GM12874 (cell line): Measurements from ENCODE around the gene VDR.

ENCODE experiments used
- CTCF ChIP-seq: IDR thresholded peaks from 2 replicates; pipeline ENCODE4 v1.5.1; 2011; ENCODE audit warnings: low read depth, mild to moderate bottlenecking, control low read depth, low read length, moderate library complexity; ENCODE audit not compliant: insufficient read depth

The VDR gene

DNA sequence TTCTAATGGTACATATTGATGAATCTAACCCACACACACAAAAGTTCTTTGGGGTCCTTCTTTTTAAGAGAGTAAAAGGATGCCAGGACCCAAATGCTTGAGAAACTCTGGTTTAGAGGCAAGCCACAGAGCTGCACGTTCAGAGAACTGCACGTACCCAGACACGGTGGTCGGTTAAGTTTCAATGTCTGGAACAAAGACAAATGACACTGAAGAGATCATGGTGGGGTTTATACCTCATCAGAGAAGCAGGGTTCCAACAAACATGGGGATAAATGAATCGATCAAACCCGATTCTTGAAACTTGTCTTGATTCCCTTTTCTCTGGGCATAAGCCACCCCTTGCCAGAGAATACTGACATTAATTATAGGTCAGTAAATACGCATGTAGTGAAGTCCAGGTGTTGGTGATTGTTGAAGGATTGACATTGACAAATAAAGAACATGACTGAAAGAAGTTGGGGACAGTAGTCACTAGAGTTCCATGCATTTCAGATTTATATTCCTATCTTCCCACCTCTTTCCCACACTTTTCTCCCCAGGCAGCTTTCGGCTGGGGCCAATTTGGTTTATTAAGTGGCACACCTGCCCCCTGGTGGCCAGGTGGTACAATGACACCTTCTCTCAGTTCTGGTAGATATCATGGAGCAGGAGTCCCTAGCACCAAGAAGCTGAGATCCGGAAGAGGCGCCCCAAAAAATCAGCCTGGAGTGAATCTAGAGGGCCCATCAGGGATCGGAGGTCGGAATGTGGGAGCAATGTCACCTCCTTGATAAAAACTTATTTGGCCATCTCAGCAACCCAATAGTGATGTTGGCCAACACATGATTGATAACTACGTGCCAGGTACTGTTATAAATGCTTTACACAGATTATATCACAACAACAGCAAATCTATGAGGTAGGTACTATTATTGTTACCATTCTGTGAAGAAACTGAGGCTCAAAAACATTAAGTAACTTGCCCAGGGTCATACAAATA, 67.3 kb downstream of the VDR start:
- TF ChIP-seq CTCF, result peak; percentile 86

GRCh38 chr12:47835831-47836155, 69.0 kb downstream of the VDR start:
- no peak for TF ChIP-seq CTCF

- TF ChIP-seq CTCF, result no peak
These were observed 69.6 kb downstream of the VDR start for GRCh38 chr12:47835006-47835830.

DNA sequence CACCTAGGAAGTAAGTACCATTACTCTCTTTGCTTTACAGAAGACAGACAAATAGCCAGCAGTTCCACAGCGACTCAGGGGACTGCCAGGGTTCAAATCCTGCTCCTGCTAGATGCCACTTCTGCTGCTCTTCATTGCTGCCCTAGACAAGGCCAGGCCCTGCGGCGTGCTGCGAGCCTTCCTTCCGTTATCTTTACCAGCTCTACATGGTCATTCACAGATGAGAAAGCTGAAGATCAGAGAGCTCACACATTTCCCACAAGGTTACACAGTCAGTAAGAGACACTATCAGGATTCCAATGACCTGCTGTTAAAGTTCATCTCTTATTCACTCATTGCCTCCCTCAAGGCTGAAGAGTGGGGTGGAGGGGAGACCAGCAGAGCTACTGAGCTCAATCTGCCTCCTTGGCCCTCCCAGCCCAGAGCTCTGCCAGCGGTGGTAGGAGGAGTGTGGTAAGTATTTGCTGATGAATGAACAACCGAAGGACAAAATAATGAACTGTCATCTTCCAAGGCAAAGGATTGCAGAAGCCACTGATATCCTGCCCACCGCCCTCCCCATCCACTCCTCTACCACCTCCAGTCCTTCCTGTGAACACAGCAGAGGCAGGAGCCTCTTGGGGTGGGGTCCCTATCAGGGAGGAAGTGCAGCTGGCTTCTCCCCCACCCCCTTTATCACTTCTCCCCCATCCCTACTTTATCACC, 70.4 kb downstream of the VDR start:
- TF ChIP-seq CTCF, result no peak

GRCh38 chr12:47833591-47834012, 71.2 kb downstream of the VDR start:
- TF ChIP-seq CTCF, result no peak

- no peak for TF ChIP-seq CTCF
These were observed 72.4 kb downstream of the VDR start for GRCh38 chr12:47832263-47832933.
